GM21529 (cell line): Measurements from ENCODE around the gene EME2.

Experiments used
- ATAC-seq: cut with Tn5 transposase; IDR thresholded peaks from one replicate; pipeline ENCODE4 v1.9.1; 2021; ENCODE audit not compliant: unreplicated experiment

Gene EME2

GRCh38 chr16:1777375-1778199 lies 5.0 kb downstream of the EME2 start:
- no peak for ATAC-seq

GRCh38 chr16:1778200-1779179 lies 5.9 kb downstream of the EME2 start:
- ATAC-seq = no peak

GRCh38 chr16:1779234-1779701 lies 6.7 kb downstream of the EME2 start:
- ATAC-seq = no peak

- no peak for ATAC-seq
Observed at GRCh38 chr16:1779741-1780676, 7.4 kb downstream of the EME2 start.

GRCh38 chr16:1780677-1781072 lies 8.1 kb downstream of the EME2 start:
- ATAC-seq = no peak

- no peak for ATAC-seq
Observed at GRCh38 chr16:1781254-1781653, 8.6 kb downstream of the EME2 start.

GRCh38 chr16:1781758-1782407 lies 9.3 kb downstream of the EME2 start:
- peak; percentile 5 for ATAC-seq

GRCh38 chr16:1782408-1783264 lies 10.0 kb downstream of the EME2 start, which contains the start of the genes NUBP2 and SPSB3:
Gene NUBP2, plus strand, starts transcription at chr16:1782960. Its CDS starts 61 bp downstream, at chr16:1783021.
Gene SPSB3, minus strand, starts transcription at chr16:1782571. Its CDS starts 1,088 bp downstream, at chr16:1781483.
- ATAC-seq = peak; percentile 86

GRCh38 chr16:1784977-1785845 lies 12.6 kb downstream of the EME2 start:
- ATAC-seq = no peak

- no peak for ATAC-seq
Observed at GRCh38 chr16:1785846-1786170, 13.2 kb downstream of the EME2 start.

- ATAC-seq = no peak
Observed at GRCh38 chr16:1786242-1787055, 13.8 kb downstream of the EME2 start.

GRCh38 chr16:1787056-1787321 lies 14.4 kb downstream of the EME2 start:
- no peak for ATAC-seq

GRCh38 chr16:1787322-1788094 lies 14.9 kb downstream of the EME2 start:
- no peak for ATAC-seq

GRCh38 chr16:1788095-1788707 lies 15.6 kb downstream of the EME2 start:
- no peak for ATAC-seq

- ATAC-seq = no peak
Observed at GRCh38 chr16:1788708-1789100, 16.1 kb downstream of the EME2 start.

GRCh38 chr16:1789643-1790045 lies 17.0 kb downstream of the EME2 start:
- no peak for ATAC-seq
